A549 (cell line): ENCODE measurements around the gene BLTP2.

Experiments used
- BHLHE40 ChIP-seq: IDR thresholded peaks from 2 replicates; pipeline ENCODE4 v1.6.1; 2012; ENCODE audit warnings: low read depth, low read length, inconsistent platforms
- CTCF ChIP-seq: fragments of >200 bp; sonication (Bioruptor Twin); formaldehyde crosslinking; IDR thresholded peaks from 3 replicates; pipeline ENCODE4 v1.5.1; 2016
- EP300 ChIP-seq, 2 experiments: fragments of >200 bp; sonication (Bioruptor Twin); formaldehyde crosslinking; IDR thresholded peaks; 2 replicates in 1 of 2; 3 replicates in 1 of 2; pipeline ENCODE4 v1.6.1; 2016 to 2017
- JUN ChIP-seq, 2 experiments: fragments of >200 bp; sonication (Bioruptor Twin); formaldehyde crosslinking; IDR thresholded peaks; 2 replicates in 1 of 2; 3 replicates in 1 of 2; pipeline ENCODE4 v1.6.1; 2016 to 2017
- MAX ChIP-seq: IDR thresholded peaks from 2 replicates; pipeline ENCODE4 v1.6.1; 2012
- POLR2AphosphoS2 ChIP-seq: conservative IDR thresholded peaks from 2 replicates; pipeline ENCODE4 v1.6.1; 2012; ENCODE audit warnings: low read length, improper control_type of control experiment, inconsistent platforms
- TF ChIP-seq, protein P1 (sequence below): fragments of 450-650 bp; IDR thresholded peaks from 2 replicates; pipeline ENCODE4 v1.6.1; 2014; ENCODE audit warnings: antibody characterized with exemption

DNA sequence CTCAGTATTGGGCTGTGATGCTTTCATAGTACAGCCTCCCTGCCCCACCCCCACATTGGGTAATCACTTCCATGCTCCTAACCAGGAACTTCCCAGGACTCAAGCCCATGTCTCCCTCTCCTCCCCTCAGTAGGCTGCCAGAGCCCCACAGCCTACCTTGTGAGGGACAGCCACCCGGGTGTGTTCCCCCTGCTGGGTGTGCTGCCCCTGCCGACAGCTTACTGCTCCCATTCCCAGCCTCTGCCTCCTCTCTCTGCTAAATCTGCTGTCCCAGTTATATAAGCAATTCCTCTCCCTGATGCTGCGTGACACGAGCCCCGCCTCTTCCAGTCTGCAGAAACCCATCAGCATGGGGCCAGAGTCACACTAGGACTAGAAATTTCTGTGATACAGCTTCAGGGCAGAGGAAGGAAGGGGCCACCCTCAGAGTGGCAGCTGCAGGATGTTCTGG lies 31.0 kb downstream of the BLTP2 start, which contains the start of gene RSKR:
- TF ChIP-seq CTCF (no peak), POLR2AphosphoS2 (no peak), EP300 (IDR thresholded peaks at IDR 0.05) (no peak), BHLHE40 (no peak), MAX (no peak), JUN (IDR thresholded peaks at IDR 0.05) (no peak)
- TF ChIP-seq, protein P1, sequence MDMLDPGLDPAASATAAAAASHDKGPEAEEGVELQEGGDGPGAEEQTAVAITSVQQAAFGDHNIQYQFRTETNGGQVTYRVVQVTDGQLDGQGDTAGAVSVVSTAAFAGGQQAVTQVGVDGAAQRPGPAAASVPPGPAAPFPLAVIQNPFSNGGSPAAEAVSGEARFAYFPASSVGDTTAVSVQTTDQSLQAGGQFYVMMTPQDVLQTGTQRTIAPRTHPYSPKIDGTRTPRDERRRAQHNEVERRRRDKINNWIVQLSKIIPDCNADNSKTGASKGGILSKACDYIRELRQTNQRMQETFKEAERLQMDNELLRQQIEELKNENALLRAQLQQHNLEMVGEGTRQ = no peak
